HFFc6 (cell line): ENCODE measurements around the gene ARCN1. TPM values are rescaled to one million over a fixed set of nuclear protein-coding genes. Genes with fewer than 3 reads are reported as not detected.

Source experiments
- DNase-seq: peaks from one replicate; pipeline ENCODE4 v3.0.0-alpha.2; 2018
- H3K27ac Mint-ChIP-seq: 2 replicates; pipeline ENCODE4 v1.8.0; 2020; ENCODE audit warnings: mild to moderate bottlenecking, mixed read lengths
- H3K27me3 Mint-ChIP-seq: 2 replicates; pipeline ENCODE4 v1.8.0; 2021; ENCODE audit warnings: mild to moderate bottlenecking, moderate library complexity, mixed read lengths; ENCODE audit not compliant: insufficient read depth
- H3K36me3 Mint-ChIP-seq: 2 replicates; pipeline ENCODE4 v1.8.0; 2021; ENCODE audit warnings: low read depth, mixed read lengths
- H3K4me1 Mint-ChIP-seq: 2 replicates; pipeline ENCODE4 v1.8.0; 2020; ENCODE audit warnings: low read depth, mixed read lengths
- H3K4me3 Mint-ChIP-seq: 2 replicates; pipeline ENCODE4 v1.8.0; 2020; ENCODE audit warnings: mild to moderate bottlenecking, moderate library complexity, mixed read lengths
- H3K9me3 Mint-ChIP-seq: 2 replicates; pipeline ENCODE4 v1.8.0; 2020; ENCODE audit warnings: mild to moderate bottlenecking, mixed read lengths
- CTCF ChIP-seq: fragments of 200-600 bp; sonication (generic); IDR thresholded peaks from 2 replicates; pipeline ENCODE4 v1.5.0; 2021; ENCODE audit warnings: antibody characterized with exemption, mild to moderate bottlenecking
- total RNA-seq, 6 experiments: library from RNA; stranded (reverse); fragmentation: NEBNext Ultra II Directional; extraction: Animal tissue kit (Norgen Biotek cat#: 25700); gene quantifications; 2 replicates in 1 of 6; 3 replicates in 5 of 6; pipeline ENCODE4 v1.2.3, GENCODE V29; 2021

ARCN1 gene
- total RNA-seq, 6 experiments from 2014 or later, result 271 to 331 (median 319) TPM

- peaks cover 21% of the 10 kb centered on the region for H3K4me1 Mint-ChIP-seq
- TF ChIP-seq CTCF, result no peak
- H3K27me3 Mint-ChIP-seq, result peaks cover 8% of the 10 kb centered on the region
- no peak for DNase-seq
- H3K9me3 Mint-ChIP-seq, result no peaks in the 10 kb centered on the region
- 0 out of 2 replicates have a peak, but pooled peaks cover 7% of the 10 kb centered on the region for H3K36me3 Mint-ChIP-seq
- no peak within 1 kb of the TSS; the same call in 1 of the 2 replicates for H3K4me3 Mint-ChIP-seq
- H3K27ac Mint-ChIP-seq, result no peak within 1 kb of the TSS
These were observed 45.1 kb upstream of the ARCN1 start, which contains the start of gene TTC36 for GRCh38 chr11:118527109-118527508. TSS of gene TTC36 (plus strand) at chr11:118527474. CDS start at chr11:118527495, 21 bp downstream.

GRCh38 chr11:118528511-118528910, 43.7 kb upstream of the ARCN1 start:
- no peak overlapping the region for H3K27ac Mint-ChIP-seq
- no peak overlapping the region for H3K4me3 Mint-ChIP-seq
- H3K9me3 Mint-ChIP-seq, result no peaks in the 10 kb centered on the region
- H3K36me3 Mint-ChIP-seq, result 0 out of 2 replicates have a peak, but pooled peaks cover 7% of the 10 kb centered on the region
- no peak for TF ChIP-seq CTCF
- no peak for DNase-seq
- peaks cover 6% of the 10 kb centered on the region for H3K27me3 Mint-ChIP-seq
- peaks cover 21% of the 10 kb centered on the region for H3K4me1 Mint-ChIP-seq

GRCh38 chr11:118529584-118530175, 42.5 kb upstream of the ARCN1 start:
- Mint-ChIP-seq H3K27me3 (peaks cover 6% of the 10 kb centered on the region), H3K4me1 (peaks cover 21% of the 10 kb centered on the region), H3K27ac (no peak overlapping the region; the same call in 1 of the 2 replicates), H3K36me3 (0 out of 2 replicates have a peak, but pooled peaks cover 7% of the 10 kb centered on the region), H3K9me3 (no peaks in the 10 kb centered on the region), H3K4me3 (peak overlapping the region; percentile 91)
- no peak for TF ChIP-seq CTCF
- no peak for DNase-seq

GRCh38 chr11:118530180-118530682, 42.0 kb upstream of the ARCN1 start:
- TF ChIP-seq CTCF, result no peak
- 0 out of 2 replicates have a peak, but pooled peaks cover 7% of the 10 kb centered on the region for H3K36me3 Mint-ChIP-seq
- H3K4me1 Mint-ChIP-seq, result peaks cover 21% of the 10 kb centered on the region
- peaks cover 6% of the 10 kb centered on the region for H3K27me3 Mint-ChIP-seq
- H3K4me3 Mint-ChIP-seq, result peak overlapping the region; percentile 91
- no peak for DNase-seq
- no peak overlapping the region; the same call in 1 of the 2 replicates for H3K27ac Mint-ChIP-seq
- H3K9me3 Mint-ChIP-seq, result no peaks in the 10 kb centered on the region

GRCh38 chr11:118530683-118531596, 41.3 kb upstream of the ARCN1 start, which contains the start of gene TMEM25:
TSS of gene TMEM25 (plus strand) at chr11:118531192. CDS start at chr11:118531802, 610 bp downstream.
- TF ChIP-seq CTCF, result no peak
- H3K27me3 Mint-ChIP-seq, result peaks cover 6% of the 10 kb centered on the region
- H3K4me3 Mint-ChIP-seq, result peak within 1 kb of the TSS; percentile 91
- H3K4me1 Mint-ChIP-seq, result peaks cover 21% of the 10 kb centered on the region
- 0 out of 2 replicates have a peak, but pooled peaks cover 7% of the 10 kb centered on the region for H3K36me3 Mint-ChIP-seq
- no peaks in the 10 kb centered on the region for H3K9me3 Mint-ChIP-seq
- DNase-seq, result no peak
- H3K27ac Mint-ChIP-seq, result peak within 1 kb of the TSS; percentile 53; the same call in 1 of the 2 replicates
